ENCODE data around the gene C3.
A peak's percentile ranks its signal among the peaks of the same experiment; 100 is the strongest.

The C3 gene

DNA sequence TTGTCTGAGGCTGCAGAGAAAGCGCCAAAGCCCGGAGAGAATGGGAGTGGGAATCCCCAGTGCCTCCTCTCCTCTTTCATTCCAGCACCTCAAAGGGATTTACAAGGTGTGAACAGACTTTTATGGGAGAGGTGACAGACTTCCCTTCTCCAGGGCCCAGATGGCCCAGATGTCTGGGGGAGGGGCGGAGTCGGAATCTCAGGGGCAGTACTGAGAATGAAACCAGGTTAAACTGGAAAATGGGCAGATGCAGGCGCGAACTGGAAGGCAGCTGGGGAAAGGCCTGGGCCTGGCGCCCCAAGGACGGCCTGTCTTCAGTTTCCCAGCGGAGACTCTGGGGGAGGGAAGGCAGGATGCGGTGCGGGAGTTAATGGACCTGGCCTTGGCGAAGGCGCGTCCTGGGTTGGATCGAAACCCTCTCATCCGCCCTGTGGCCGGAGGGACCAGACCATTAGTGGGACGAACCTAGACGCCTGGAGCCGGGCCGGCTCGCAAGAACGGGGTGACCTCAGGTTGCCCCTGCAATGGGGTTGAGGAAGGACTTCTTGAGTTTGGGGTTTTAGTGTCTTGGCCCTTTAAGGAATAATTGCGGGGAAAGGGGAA is 18.4 kb upstream of the C3 start:
- peak overlapping the region; percentile 50 for H3K4me3 ChIP-seq (replicated peaks; ENCODE audit: low read depth, low read length)
- TF ChIP-seq, protein P1, sequence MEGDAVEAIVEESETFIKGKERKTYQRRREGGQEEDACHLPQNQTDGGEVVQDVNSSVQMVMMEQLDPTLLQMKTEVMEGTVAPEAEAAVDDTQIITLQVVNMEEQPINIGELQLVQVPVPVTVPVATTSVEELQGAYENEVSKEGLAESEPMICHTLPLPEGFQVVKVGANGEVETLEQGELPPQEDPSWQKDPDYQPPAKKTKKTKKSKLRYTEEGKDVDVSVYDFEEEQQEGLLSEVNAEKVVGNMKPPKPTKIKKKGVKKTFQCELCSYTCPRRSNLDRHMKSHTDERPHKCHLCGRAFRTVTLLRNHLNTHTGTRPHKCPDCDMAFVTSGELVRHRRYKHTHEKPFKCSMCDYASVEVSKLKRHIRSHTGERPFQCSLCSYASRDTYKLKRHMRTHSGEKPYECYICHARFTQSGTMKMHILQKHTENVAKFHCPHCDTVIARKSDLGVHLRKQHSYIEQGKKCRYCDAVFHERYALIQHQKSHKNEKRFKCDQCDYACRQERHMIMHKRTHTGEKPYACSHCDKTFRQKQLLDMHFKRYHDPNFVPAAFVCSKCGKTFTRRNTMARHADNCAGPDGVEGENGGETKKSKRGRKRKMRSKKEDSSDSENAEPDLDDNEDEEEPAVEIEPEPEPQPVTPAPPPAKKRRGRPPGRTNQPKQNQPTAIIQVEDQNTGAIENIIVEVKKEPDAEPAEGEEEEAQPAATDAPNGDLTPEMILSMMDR (IDR thresholded peaks at IDR 0.05; ENCODE audit: low read length, missing control alignments) = no peak
- DNase-seq (ENCODE audit: low read depth) = peak; percentile 39

DNA sequence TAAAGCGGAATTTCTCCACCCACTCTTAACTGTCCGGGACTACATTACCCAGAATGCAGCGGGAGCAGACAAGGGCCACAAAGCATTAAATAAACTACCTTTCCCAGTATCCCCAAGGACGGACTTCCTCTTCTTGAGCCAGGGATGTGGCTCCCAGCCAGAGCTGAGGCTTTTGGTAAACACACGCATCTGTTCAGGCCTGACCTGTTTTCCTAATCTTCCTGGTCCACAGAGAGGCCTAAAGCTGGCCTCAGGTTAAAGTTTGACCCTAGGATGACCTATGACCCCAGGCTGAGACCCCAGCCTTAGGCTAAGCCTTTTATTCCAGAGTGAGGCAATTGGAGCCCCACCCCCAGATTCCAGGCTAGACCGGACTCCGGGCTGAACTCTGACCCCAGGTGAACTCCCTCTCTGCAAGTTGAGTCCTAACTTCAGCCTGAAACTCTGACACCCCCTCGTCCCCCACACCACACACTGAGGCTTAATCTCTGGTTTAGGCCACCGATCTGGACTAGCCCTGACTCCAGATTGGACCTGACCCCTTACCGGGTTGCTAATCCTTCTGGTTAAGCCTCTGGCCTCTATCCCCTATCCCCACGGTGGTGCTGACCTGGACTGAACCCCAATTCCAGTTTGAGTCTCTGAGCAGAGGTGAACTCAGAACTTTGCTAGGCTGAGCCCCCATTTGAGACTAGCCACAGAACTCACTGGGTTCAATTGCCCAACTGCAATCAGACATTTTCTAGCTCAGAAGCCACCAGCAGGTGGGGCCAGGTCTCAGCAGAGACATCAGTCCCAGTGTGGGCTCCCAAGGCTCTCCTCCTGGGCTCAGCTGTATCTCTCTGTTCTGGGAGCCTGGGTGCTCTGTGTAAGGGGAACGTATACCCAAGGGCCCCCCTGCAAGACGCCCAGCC is 17.7 kb upstream of the C3 start:
- TF ChIP-seq, protein P1 (IDR thresholded peaks at IDR 0.05; ENCODE audit: low read length, missing control alignments) = peak; percentile 71
- no peak overlapping the region for H3K4me3 ChIP-seq (replicated peaks; ENCODE audit: low read depth, low read length)
- peak; percentile 88 for DNase-seq (ENCODE audit: low read depth)

DNA sequence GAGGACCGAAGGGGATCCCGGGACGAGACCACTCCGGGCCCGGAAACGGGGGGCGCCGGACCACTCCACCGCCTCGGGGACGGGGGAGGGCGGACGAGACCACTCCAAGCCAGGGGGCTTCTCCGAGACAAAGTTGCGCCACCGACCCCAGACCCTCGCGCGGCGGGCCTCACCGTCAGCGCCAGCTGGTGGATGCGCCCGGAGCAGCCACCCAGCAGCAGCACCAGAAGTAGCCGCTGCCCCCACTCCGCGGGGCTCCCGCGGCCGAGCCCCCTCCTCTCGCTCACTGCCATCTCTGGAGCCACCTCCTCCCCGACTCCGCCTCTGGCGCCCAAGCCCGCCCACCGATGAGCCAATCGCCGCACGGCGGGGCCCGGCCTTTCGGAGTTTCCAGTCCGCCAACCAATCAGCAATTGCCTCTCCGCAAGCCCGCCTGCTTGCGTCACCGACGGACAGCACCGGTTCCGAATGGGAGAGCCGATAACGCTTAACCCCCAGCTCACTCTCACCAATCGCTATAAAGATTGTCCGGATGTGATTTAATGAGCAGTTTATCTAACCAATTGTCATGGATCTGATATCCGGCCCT is 16.9 kb upstream of the C3 start, which contains the start of gene GPR108:
GPR108 (minus strand) TSS at position 297 of the 589 bp plus-strand sequence; CDS start at position 293, 4 bp downstream.
- TF ChIP-seq, protein P1 (IDR thresholded peaks at IDR 0.05; ENCODE audit: low read length, missing control alignments) = no peak
- H3K4me3 ChIP-seq (replicated peaks; ENCODE audit: low read depth, low read length) = peak within 1 kb of the TSS; percentile 97
- DNase-seq (ENCODE audit: low read depth) = peak; percentile 100

DNA sequence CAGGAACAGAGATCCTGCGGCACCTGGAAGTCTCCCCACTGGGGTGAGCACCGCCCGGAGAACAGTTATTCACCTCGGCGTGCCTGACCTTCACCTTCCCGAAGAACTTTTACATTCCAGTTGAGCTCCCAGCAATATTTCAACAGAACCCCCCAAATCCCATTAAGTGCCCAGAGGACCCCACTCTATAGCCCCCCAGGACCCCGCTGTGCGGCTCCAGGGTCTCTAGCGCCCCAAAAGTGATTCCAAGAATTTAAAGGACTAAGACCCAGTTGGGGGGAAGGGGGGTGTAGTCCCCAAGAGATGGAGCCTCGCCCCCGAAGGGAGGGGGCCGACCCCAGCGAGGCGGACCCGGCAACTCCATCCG is 16.4 kb upstream of the C3 start:
- peak overlapping the region; percentile 97 for H3K4me3 ChIP-seq (replicated peaks; ENCODE audit: low read depth, low read length)
- DNase-seq (ENCODE audit: low read depth) = no peak
- TF ChIP-seq, protein P1 (IDR thresholded peaks at IDR 0.05; ENCODE audit: low read length, missing control alignments) = no peak

DNA sequence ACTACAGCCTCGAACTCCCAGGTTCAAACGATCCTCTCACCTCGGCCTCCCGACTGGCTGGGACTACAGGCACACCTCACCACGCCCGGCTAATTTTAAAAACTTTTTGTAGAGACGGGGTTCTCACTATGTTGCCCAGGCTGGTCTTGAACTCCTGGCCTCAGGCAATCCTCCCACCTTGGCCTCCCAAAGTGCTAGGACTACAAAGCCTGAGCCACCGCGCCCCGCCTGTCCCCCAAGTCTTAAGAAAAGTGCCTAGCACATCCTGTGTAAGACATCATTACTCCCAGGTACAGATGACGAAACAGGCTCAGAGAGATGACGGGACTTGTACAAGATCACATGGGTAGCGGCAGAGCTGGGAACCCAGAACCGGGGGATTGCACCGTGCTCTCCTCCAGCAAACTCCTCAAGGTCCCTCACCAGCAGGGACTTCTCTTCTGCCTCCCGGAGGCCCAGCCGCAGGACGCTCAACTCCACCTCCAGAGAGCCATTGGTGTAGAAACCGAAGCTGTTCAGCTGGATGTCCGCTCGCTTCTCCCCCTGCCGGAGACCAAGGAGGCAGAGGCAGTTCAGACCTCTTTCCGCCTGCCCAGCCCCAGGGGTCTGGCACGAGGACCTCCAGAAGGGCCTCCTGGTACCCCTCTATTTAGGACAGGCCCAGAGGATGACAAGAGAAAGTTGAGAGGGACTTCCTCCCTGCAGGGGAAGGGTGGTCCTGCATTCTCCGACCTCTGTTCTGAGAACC is 15.9 kb upstream of the C3 start:
- TF ChIP-seq, protein P1 (IDR thresholded peaks at IDR 0.05; ENCODE audit: low read length, missing control alignments) = peak; percentile 71
- H3K4me3 ChIP-seq (replicated peaks; ENCODE audit: low read depth, low read length) = peak overlapping the region; percentile 97
- DNase-seq (ENCODE audit: low read depth) = peak; percentile 94

DNA sequence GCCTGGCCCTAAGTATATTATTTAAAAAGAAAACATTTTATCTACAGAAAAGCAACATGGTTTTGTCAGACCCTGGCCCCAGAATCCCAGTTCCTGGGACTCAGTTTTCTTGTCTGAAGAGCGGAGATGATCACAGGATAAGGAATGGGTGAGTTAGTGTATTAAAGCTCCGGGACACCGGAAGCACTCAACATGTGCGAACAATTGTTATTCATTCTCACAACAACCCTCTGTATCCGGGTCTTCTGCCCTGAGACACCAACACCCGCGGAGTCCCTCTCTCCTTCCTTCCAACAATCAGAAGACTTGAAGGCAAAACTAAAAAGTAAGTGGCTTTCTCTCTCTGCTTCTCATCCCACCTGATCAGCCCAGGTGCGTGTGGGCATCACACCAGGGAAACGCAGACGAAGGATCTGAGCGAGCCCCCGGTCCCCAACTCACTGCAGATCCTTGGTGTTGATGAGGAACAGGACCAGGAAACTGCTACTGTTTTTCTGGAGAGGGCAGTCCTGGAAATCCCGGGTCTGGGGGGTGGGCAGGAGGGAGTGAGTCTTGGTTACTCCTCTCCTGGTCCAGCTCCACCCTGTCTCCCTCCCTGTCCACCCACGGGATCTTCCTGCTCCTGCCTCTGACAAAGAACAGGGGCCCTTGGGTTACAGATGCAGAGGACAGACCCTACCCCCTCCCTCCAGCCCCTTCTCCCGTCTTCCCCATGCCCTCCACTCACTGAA is 14.9 kb upstream of the C3 start:
- H3K4me3 ChIP-seq (replicated peaks; ENCODE audit: low read depth, low read length) = peak overlapping the region; percentile 97
- TF ChIP-seq, protein P1 (IDR thresholded peaks at IDR 0.05; ENCODE audit: low read length, missing control alignments) = no peak
- no peak for DNase-seq (ENCODE audit: low read depth)
